Measurements from ENCODE around the gene NR3C2.

Gene NR3C2

DNA sequence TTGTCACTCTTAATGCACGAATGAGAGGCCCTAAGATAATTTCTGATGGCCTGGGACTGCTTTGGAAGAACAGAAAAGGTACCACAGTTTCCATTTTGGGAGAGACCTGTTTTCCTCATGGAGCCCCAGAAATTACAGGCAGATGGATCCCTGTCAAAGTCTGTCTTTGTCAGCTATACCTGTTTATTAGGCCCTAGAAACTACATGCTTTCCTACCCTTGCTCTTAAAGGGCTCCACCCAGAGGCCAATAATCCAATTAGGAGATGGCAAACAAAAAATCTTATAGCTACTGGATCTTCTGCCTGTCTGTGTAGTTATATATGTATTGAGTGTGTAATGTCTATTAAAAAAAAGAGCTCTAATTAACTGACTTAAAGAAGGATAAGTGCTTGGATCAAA, 141.3 kb downstream of the NR3C2 start:
- WGBS (ENCODE audit: extremely low coverage, insufficient coverage, insufficient read length): no CpG with 5 or more reads among the region's 1 CpG
- Histone ChIP-seq H3K4ac (ENCODE audit: low read depth, low read length) (no peak overlapping the region), H2AK5ac (ENCODE audit: low read length) (no peak overlapping the region), H3K36me3 (ENCODE audit: control insufficient read depth in 1 of 2, insufficient read depth in 2 of 2, low read length in 2 of 2) (no peaks in the 10 kb centered on the region), H4K91ac (ENCODE audit: low read depth, low read length) (no peak overlapping the region), H4K8ac (ENCODE audit: low read depth, low read length) (no peak overlapping the region), H4K12ac (ENCODE audit: low read depth, low read length) (no peak overlapping the region), H3K4me3 (ENCODE audit: low read depth, low read length) (no peak overlapping the region), H3K27me3 (ENCODE audit: insufficient read depth, low read length) (no peaks in the 10 kb centered on the region), H3K9ac (ENCODE audit: low read length) (no peak overlapping the region), H3K27ac (ENCODE audit: low read depth, low read length) (no peak overlapping the region), H3K79me2 (ENCODE audit: control insufficient read depth, insufficient read depth, low read length, poor library complexity) (no peaks in the 10 kb centered on the region), H2BK120ac (ENCODE audit: insufficient read depth, low read length, poor library complexity) (no peak overlapping the region), H3K4me1 (ENCODE audit: control insufficient read depth in 1 of 2, insufficient read depth in 2 of 2, low read length in 2 of 2) (no peaks in the 10 kb centered on the region), H3K18ac (ENCODE audit: low read length) (no peak overlapping the region), H3K79me1 (ENCODE audit: low read length) (no peaks in the 10 kb centered on the region), H3K4me2 (ENCODE audit: low read length) (no peak overlapping the region), H2BK12ac (ENCODE audit: low read length) (no peak overlapping the region), H3K9me3 (ENCODE audit: insufficient read depth, low read depth, low read length) (peaks cover 8% of the 10 kb centered on the region), H3K23ac (ENCODE audit: low read length) (no peak overlapping the region), H2BK5ac (ENCODE audit: low read depth, low read length, poor library complexity) (no peak overlapping the region), H3K14ac (ENCODE audit: low read length) (no peak overlapping the region), H2AFZ (ENCODE audit: insufficient read depth, low read length, poor library complexity) (no peak overlapping the region)
- DNase-seq: no peak

DNA sequence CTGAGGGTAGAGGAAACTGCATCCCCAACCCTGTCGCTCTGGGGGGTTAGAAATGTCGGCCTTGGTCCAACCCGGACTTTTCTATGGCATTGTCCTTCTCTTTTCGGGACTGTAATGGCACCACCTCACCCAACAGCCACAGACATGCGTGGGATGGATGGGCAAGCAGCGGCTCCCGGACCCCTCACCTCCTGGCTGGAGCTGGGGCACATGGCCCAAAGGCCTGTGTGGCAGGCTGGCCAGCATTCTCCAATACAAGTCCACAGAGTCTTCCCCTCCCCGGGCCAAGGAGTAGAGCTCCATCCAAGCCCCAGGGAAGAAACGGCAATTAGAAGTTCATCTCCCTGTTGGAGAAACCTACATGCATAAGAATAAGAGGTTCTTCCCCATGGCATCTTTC, 142.9 kb downstream of the NR3C2 start:
- DNase-seq: no peak
- no peak overlapping the region for H3K4ac ChIP-seq (ENCODE audit: low read depth, low read length)
- no peaks in the 10 kb centered on the region for H3K79me2 ChIP-seq (ENCODE audit: control insufficient read depth, insufficient read depth, low read length, poor library complexity)
- no CpG with 5 or more reads among the region's 9 CpGs for WGBS (ENCODE audit: extremely low coverage, insufficient coverage, insufficient read length)
- H3K27ac ChIP-seq (ENCODE audit: low read depth, low read length): no peak overlapping the region
- no peak overlapping the region for H3K23ac ChIP-seq (ENCODE audit: low read length)
- H3K79me1 ChIP-seq (ENCODE audit: low read length): no peaks in the 10 kb centered on the region
- H3K4me3 ChIP-seq (ENCODE audit: low read depth, low read length): no peak overlapping the region
- H2BK5ac ChIP-seq (ENCODE audit: low read depth, low read length, poor library complexity): no peak overlapping the region
- H2BK12ac ChIP-seq (ENCODE audit: low read length): no peak overlapping the region
- no peak overlapping the region for H2BK120ac ChIP-seq (ENCODE audit: insufficient read depth, low read length, poor library complexity)
- no peak overlapping the region for H2AK5ac ChIP-seq (ENCODE audit: low read length)
- no peak overlapping the region for H4K8ac ChIP-seq (ENCODE audit: low read depth, low read length)
- H3K18ac ChIP-seq (ENCODE audit: low read length): no peak overlapping the region
- no peaks in the 10 kb centered on the region for H3K4me1 ChIP-seq (ENCODE audit: control insufficient read depth in 1 of 2, insufficient read depth in 2 of 2, low read length in 2 of 2)
- H3K27me3 ChIP-seq (ENCODE audit: insufficient read depth, low read length): no peaks in the 10 kb centered on the region
- H3K9me3 ChIP-seq (ENCODE audit: insufficient read depth, low read depth, low read length): peaks cover 6% of the 10 kb centered on the region
- no peak overlapping the region for H4K12ac ChIP-seq (ENCODE audit: low read depth, low read length)
- no peaks in the 10 kb centered on the region for H3K36me3 ChIP-seq (ENCODE audit: control insufficient read depth in 1 of 2, insufficient read depth in 2 of 2, low read length in 2 of 2)
- H3K9ac ChIP-seq (ENCODE audit: low read length): no peak overlapping the region
- H3K4me2 ChIP-seq (ENCODE audit: low read length): no peak overlapping the region
- no peak overlapping the region for H3K14ac ChIP-seq (ENCODE audit: low read length)
- no peak overlapping the region for H4K91ac ChIP-seq (ENCODE audit: low read depth, low read length)
- H2AFZ ChIP-seq (ENCODE audit: insufficient read depth, low read length, poor library complexity): no peak overlapping the region

DNA sequence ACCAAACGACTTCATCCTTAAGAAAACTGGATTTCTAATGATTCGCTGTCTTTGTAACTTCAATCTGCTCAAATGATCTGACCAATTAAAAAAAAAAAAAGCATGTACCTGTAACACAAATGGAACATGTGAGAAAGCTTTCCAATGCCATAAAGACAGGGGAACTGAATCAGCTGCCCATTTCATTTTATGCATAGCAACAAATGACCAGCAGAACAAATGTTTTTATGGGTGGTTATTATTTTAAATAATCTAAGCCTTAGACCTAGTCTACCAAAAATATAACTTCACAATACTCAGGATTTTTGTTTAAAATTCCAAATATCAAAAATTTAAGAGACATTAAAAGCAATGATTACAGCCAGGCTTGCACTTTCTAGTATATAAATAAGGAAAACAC, 145.7 kb downstream of the NR3C2 start:
- Histone ChIP-seq H3K23ac (ENCODE audit: low read length) (no peak overlapping the region), H4K12ac (ENCODE audit: low read depth, low read length) (no peak overlapping the region), H3K4ac (ENCODE audit: low read depth, low read length) (no peak overlapping the region), H3K4me2 (ENCODE audit: low read length) (no peak overlapping the region), H3K27ac (ENCODE audit: low read depth, low read length) (no peak overlapping the region), H4K8ac (ENCODE audit: low read depth, low read length) (no peak overlapping the region), H2AFZ (ENCODE audit: insufficient read depth, low read length, poor library complexity) (no peak overlapping the region), H3K9me3 (ENCODE audit: insufficient read depth, low read depth, low read length) (peaks cover 6% of the 10 kb centered on the region), H3K4me3 (ENCODE audit: low read depth, low read length) (no peak overlapping the region), H3K4me1 (ENCODE audit: control insufficient read depth in 1 of 2, insufficient read depth in 2 of 2, low read length in 2 of 2) (no peaks in the 10 kb centered on the region), H3K14ac (ENCODE audit: low read length) (no peak overlapping the region), H3K27me3 (ENCODE audit: insufficient read depth, low read length) (no peaks in the 10 kb centered on the region), H3K79me2 (ENCODE audit: control insufficient read depth, insufficient read depth, low read length, poor library complexity) (no peaks in the 10 kb centered on the region), H4K91ac (ENCODE audit: low read depth, low read length) (no peak overlapping the region), H3K9ac (ENCODE audit: low read length) (no peak overlapping the region), H2AK5ac (ENCODE audit: low read length) (no peak overlapping the region), H3K36me3 (ENCODE audit: control insufficient read depth in 1 of 2, insufficient read depth in 2 of 2, low read length in 2 of 2) (no peaks in the 10 kb centered on the region), H3K18ac (ENCODE audit: low read length) (no peak overlapping the region), H2BK120ac (ENCODE audit: insufficient read depth, low read length, poor library complexity) (no peak overlapping the region), H2BK5ac (ENCODE audit: low read depth, low read length, poor library complexity) (no peak overlapping the region), H3K79me1 (ENCODE audit: low read length) (no peaks in the 10 kb centered on the region), H2BK12ac (ENCODE audit: low read length) (no peak overlapping the region)
- WGBS (ENCODE audit: extremely low coverage, insufficient coverage, insufficient read length): no CpG with 5 or more reads among the region's 2 CpGs
- no peak for DNase-seq

DNA sequence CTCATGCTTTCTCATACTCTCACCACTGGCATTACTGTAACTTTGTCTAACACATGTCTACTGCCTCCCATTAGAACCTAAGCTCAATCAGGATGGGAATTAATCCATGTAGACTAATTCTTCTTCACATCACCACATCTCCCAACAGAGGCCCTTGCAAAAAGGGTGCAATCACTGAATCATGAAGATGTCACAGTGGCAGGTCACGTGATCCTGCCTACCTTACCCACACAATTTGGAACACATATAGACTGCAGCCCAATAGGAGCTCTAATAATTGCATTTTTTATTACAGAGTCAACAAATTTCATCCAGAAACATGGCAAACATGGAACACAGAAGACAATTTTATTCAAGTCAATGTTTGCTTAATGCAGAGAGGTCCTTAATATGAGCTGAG, 146.6 kb downstream of the NR3C2 start:
- H3K9ac ChIP-seq (ENCODE audit: low read length): no peak overlapping the region
- no peak overlapping the region for H3K4me2 ChIP-seq (ENCODE audit: low read length)
- H4K12ac ChIP-seq (ENCODE audit: low read depth, low read length): no peak overlapping the region
- H3K79me1 ChIP-seq (ENCODE audit: low read length): no peaks in the 10 kb centered on the region
- no peaks in the 10 kb centered on the region for H3K79me2 ChIP-seq (ENCODE audit: control insufficient read depth, insufficient read depth, low read length, poor library complexity)
- H3K4ac ChIP-seq (ENCODE audit: low read depth, low read length): no peak overlapping the region
- no peak overlapping the region for H3K14ac ChIP-seq (ENCODE audit: low read length)
- no peak overlapping the region for H3K27ac ChIP-seq (ENCODE audit: low read depth, low read length)
- no CpG with 5 or more reads among the region's 1 CpG for WGBS (ENCODE audit: extremely low coverage, insufficient coverage, insufficient read length)
- no peak overlapping the region for H2AK5ac ChIP-seq (ENCODE audit: low read length)
- no peak overlapping the region for H2AFZ ChIP-seq (ENCODE audit: insufficient read depth, low read length, poor library complexity)
- no peak overlapping the region for H3K23ac ChIP-seq (ENCODE audit: low read length)
- no peak overlapping the region for H3K18ac ChIP-seq (ENCODE audit: low read length)
- H3K27me3 ChIP-seq (ENCODE audit: insufficient read depth, low read length): no peaks in the 10 kb centered on the region
- no peak overlapping the region for H3K4me3 ChIP-seq (ENCODE audit: low read depth, low read length)
- no peak overlapping the region for H2BK5ac ChIP-seq (ENCODE audit: low read depth, low read length, poor library complexity)
- no peak overlapping the region for H4K8ac ChIP-seq (ENCODE audit: low read depth, low read length)
- no peaks in the 10 kb centered on the region for H3K36me3 ChIP-seq (ENCODE audit: control insufficient read depth in 1 of 2, insufficient read depth in 2 of 2, low read length in 2 of 2)
- no peak overlapping the region for H4K91ac ChIP-seq (ENCODE audit: low read depth, low read length)
- H2BK120ac ChIP-seq (ENCODE audit: insufficient read depth, low read length, poor library complexity): no peak overlapping the region
- no peaks in the 10 kb centered on the region for H3K4me1 ChIP-seq (ENCODE audit: control insufficient read depth in 1 of 2, insufficient read depth in 2 of 2, low read length in 2 of 2)
- H2BK12ac ChIP-seq (ENCODE audit: low read length): no peak overlapping the region
- peaks cover 6% of the 10 kb centered on the region for H3K9me3 ChIP-seq (ENCODE audit: insufficient read depth, low read depth, low read length)
- no peak for DNase-seq
